ENCODE measurements around the gene CENPX. TPM values are rescaled to one million over a fixed set of nuclear protein-coding genes. Genes with fewer than 3 reads are reported as not detected.

CENPX gene
- total and polyA plus RNA-seq, 12 donors, result 11.2 to 75.9 (median 47.9) TPM

DNA sequence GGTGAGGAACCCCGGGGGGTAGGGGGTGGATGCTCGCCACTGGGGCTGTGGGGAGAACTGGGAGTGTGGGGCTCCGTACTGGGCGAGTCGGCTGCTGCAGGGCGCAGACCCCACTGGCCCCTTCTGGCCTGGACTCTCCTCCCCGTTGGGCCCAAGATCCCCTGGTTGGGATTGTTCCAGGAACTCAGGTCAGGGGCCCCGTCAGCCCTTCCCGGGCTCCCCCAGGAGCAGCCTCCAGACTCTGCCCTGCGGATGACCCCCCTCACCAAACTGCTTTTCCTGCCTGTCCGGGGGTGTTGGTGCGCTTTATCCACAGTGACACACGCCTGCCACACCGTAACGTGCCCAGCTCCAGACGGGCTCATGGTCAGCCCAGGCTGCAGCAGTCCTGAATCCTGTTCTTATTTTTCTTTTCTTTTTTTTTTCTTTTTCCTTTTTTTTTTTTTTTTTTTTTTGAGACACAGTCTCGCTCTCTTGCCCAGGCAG lies 21.1 kb downstream of the CENPX start:
- intact Hi-C loops (cut with DNase I), result no loop called here
- no peak for TF ChIP-seq POLR2A (IDR thresholded peaks at IDR 0.05)
- TF ChIP-seq, protein P1, sequence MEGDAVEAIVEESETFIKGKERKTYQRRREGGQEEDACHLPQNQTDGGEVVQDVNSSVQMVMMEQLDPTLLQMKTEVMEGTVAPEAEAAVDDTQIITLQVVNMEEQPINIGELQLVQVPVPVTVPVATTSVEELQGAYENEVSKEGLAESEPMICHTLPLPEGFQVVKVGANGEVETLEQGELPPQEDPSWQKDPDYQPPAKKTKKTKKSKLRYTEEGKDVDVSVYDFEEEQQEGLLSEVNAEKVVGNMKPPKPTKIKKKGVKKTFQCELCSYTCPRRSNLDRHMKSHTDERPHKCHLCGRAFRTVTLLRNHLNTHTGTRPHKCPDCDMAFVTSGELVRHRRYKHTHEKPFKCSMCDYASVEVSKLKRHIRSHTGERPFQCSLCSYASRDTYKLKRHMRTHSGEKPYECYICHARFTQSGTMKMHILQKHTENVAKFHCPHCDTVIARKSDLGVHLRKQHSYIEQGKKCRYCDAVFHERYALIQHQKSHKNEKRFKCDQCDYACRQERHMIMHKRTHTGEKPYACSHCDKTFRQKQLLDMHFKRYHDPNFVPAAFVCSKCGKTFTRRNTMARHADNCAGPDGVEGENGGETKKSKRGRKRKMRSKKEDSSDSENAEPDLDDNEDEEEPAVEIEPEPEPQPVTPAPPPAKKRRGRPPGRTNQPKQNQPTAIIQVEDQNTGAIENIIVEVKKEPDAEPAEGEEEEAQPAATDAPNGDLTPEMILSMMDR (IDR thresholded peaks at IDR 0.05), result no peak
- WGBS, 4 donors, result 85 to 90% (median 88%) methylated on average over 10 to 17 of the region's 17 CpGs
- Histone ChIP-seq H3K36me3 (replicated peaks in 1 of 2) (no peaks in the 10 kb centered on the region), H3K27me3 (no peaks in the 10 kb centered on the region), H3K27ac (no peak overlapping the region), H3K4me1 (replicated peaks in 1 of 2) (peaks cover 4 to 12% of the 10 kb centered on the region in 2 donors), H3K9me3 (replicated peaks in 1 of 3) (no peaks in the 10 kb centered on the region), H3K4me3 (no peak overlapping the region)
- DNase-seq, result no peak

GRCh38 chr17:82000803-82001570 lies 21.7 kb downstream of the CENPX start:
- Histone ChIP-seq H3K4me1 (replicated peaks in 1 of 2) (peaks cover 4 to 12% of the 10 kb centered on the region in 2 donors), H3K27me3 (no peaks in the 10 kb centered on the region), H3K27ac (no peak overlapping the region), H3K4me3 (no peak overlapping the region), H3K36me3 (replicated peaks in 1 of 2) (no peaks in the 10 kb centered on the region), H3K9me3 (replicated peaks in 1 of 3) (no peaks in the 10 kb centered on the region)
- WGBS, 4 donors, result 81 to 89% (median 86%) methylated on average over 9 to 32 of the region's 32 CpGs
- intact Hi-C loops (cut with DNase I), result no loop called here
- DNase-seq, result no peak
- no peak for TF ChIP-seq POLR2A (IDR thresholded peaks at IDR 0.05)
- TF ChIP-seq, protein P1 (IDR thresholded peaks at IDR 0.05), result no peak

DNA sequence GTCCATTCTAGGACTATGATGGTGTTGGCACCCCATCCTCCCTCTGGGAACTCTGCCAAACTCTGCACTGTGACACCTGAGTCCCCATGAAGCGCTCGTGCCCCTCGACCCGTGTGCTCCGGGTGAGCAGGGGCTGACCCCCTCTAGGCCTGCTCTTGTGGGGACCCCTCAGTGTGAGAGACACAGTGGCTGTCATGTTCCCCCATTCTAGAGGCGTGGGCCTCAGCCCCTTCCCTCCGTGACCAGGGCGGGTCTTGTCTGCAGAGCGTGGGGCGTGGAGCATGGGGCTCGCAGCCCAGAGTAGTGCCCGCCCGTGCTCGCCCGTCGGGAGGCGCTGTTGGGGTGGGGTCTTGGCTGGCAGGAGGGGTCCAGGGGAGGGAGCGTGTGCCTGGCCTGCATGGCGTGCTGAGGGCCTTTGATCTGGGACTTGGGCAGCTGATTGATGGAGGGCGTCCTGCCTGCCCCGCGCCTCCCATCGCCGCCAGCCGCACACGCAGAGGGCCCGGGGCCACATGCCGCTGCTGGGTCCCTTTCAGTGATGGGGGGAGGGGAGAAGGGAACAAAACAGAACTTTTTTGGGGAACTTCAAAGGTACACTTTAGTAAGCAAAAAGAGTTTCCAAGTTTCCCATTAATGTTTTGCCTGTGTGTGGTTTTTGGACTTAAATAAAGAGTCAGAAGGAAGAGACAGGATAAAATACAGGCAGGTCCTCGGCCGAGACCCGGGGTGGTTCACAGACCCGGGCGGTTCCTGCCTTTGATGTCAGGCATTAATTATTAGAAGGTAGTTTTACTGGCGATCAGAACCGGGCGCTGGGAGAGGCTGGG lies 22.5 kb downstream of the CENPX start:
- Histone ChIP-seq H3K27me3 (no peaks in the 10 kb centered on the region), H3K9me3 (replicated peaks in 1 of 3) (no peaks in the 10 kb centered on the region), H3K27ac (no peak overlapping the region), H3K36me3 (replicated peaks in 1 of 2) (no peaks in the 10 kb centered on the region), H3K4me1 (replicated peaks in 1 of 2) (peaks cover 4 to 12% of the 10 kb centered on the region in 2 donors), H3K4me3 (no peak overlapping the region)
- WGBS, 4 donors, result 80 to 89% (median 84%) methylated on average over 17 to 36 of the region's 36 CpGs
- no peak for TF ChIP-seq POLR2A (IDR thresholded peaks at IDR 0.05)
- TF ChIP-seq, protein P1 (IDR thresholded peaks at IDR 0.05), result no peak
- DNase-seq, result no peak
- intact Hi-C loops (cut with DNase I), result no loop called here

DNA sequence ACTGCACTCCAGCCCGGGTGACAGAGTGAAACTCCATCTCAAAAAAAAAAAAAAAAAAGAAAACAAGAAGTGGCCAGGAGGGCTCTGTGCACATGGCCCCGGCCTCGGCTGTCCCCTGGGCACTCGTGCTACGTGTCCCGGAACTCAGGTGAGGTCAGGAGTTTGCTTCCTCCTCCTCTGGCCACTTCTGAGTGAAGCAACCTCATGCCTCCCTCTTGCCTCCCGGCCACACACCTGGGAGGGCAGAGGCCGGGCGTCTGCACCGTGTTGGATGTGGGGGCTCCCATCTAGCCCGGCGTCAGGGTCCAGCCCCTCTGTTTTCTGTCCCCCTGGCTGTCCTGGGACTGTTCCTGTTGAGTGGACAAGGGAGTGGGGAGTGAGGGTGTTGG lies 23.1 kb downstream of the CENPX start:
- H3K4me1 ChIP-seq (replicated peaks in 1 of 2), result peaks cover 4 to 12% of the 10 kb centered on the region in 2 donors
- H3K9me3 ChIP-seq (replicated peaks in 1 of 3), result no peaks in the 10 kb centered on the region
- WGBS, 4 donors, result 93 to 95% (median 93%) methylated on average over 9 to 12 of the region's 12 CpGs
- no peaks in the 10 kb centered on the region for H3K36me3 ChIP-seq (replicated peaks in 1 of 2)
- no peak overlapping the region for H3K27ac ChIP-seq
- intact Hi-C loops (cut with DNase I), result no loop called here
- TF ChIP-seq, protein P1 (IDR thresholded peaks at IDR 0.05), result no peak
- TF ChIP-seq POLR2A (IDR thresholded peaks at IDR 0.05), result no peak
- H3K27me3 ChIP-seq, result no peaks in the 10 kb centered on the region
- H3K4me3 ChIP-seq, result no peak overlapping the region
- no peak for DNase-seq

Measured in adrenal gland (tissue), 12 donors.